ENCODE results near the gene CPLX1. TPM values are rescaled to one million over a fixed set of nuclear protein-coding genes. Genes with fewer than 3 reads are reported as not detected.

Gene CPLX1
- total RNA-seq, 1 donor: not detected

DNA sequence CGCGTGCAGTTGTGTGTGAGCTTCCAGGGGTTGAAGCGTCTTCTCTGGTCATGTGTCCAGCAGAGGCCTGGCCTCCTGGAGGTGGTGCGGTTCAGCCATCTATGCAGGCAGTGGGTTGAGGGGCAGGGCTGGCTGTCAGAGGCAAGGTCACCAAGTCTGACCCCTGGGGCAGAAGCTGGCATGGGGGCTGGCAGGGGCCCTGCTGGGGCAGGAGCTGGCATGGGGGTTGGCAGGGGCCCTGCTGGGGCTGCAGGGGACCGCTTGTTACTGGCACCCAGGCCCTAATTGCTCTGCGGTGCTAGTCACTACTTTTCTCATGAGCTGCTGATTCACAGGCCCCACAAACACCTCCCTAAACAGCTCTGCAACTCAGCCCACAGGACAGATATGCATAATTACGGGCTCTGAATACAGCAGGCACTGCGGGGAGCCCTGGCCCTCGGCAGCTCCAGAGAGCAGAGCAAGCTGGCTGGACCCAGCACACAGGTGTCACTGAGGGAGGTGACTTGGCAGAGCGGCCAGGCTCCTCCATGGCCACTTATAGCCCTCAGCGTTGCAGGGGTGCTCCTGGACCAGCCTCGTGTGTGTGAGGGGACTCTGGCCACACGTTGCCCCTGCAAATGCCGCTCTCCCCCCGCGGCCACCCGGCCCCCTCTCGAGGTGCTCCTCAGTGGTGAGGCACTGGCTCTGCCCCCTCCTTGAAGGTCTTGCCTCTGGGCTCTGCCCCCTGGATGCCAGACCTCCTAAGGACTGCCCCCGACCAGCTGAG lies 32.7 kb downstream of the CPLX1 start:
- no peaks in the 10 kb centered on the region for H3K36me3 ChIP-seq (ENCODE audit: insufficient read depth, low read length)
- H3K27me3 ChIP-seq (ENCODE audit: insufficient read depth, low read length): peaks cover 64% of the 10 kb centered on the region
- peak; percentile 56 for DNase-seq (ENCODE audit: insufficient read length, low spot score, missing footprints)
- no peak overlapping the region for H3K4me2 ChIP-seq (ENCODE audit: insufficient read depth, low read length)
- no peak overlapping the region for H2AFZ ChIP-seq (ENCODE audit: low read length)
- no peaks in the 10 kb centered on the region for H4K20me1 ChIP-seq (ENCODE audit: insufficient read depth, low read length)
- no peaks in the 10 kb centered on the region for H3K4me1 ChIP-seq (ENCODE audit: insufficient read depth, low read length)
- H3K9me3 ChIP-seq (ENCODE audit: low read depth, low read length): no peaks in the 10 kb centered on the region
- TF ChIP-seq, protein P1, sequence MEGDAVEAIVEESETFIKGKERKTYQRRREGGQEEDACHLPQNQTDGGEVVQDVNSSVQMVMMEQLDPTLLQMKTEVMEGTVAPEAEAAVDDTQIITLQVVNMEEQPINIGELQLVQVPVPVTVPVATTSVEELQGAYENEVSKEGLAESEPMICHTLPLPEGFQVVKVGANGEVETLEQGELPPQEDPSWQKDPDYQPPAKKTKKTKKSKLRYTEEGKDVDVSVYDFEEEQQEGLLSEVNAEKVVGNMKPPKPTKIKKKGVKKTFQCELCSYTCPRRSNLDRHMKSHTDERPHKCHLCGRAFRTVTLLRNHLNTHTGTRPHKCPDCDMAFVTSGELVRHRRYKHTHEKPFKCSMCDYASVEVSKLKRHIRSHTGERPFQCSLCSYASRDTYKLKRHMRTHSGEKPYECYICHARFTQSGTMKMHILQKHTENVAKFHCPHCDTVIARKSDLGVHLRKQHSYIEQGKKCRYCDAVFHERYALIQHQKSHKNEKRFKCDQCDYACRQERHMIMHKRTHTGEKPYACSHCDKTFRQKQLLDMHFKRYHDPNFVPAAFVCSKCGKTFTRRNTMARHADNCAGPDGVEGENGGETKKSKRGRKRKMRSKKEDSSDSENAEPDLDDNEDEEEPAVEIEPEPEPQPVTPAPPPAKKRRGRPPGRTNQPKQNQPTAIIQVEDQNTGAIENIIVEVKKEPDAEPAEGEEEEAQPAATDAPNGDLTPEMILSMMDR (IDR thresholded peaks at IDR 0.05; ENCODE audit: extremely low read depth, low read depth, low read length): no peak
- H3K4me3 ChIP-seq (ENCODE audit: insufficient read depth, low read length): no peak overlapping the region
- H3K79me2 ChIP-seq (ENCODE audit: insufficient read depth, low read length): no peaks in the 10 kb centered on the region
- H3K27ac ChIP-seq (ENCODE audit: low read depth, low read length): no peak overlapping the region

GRCh38 chr4:792626-793092 lies 33.3 kb downstream of the CPLX1 start:
- peaks cover 68% of the 10 kb centered on the region for H3K27me3 ChIP-seq (ENCODE audit: insufficient read depth, low read length)

GRCh38 chr4:791898-792625 lies 33.9 kb downstream of the CPLX1 start:
- H3K4me3 ChIP-seq (ENCODE audit: insufficient read depth, low read length): no peak overlapping the region
- H3K36me3 ChIP-seq (ENCODE audit: insufficient read depth, low read length): no peaks in the 10 kb centered on the region
- no peaks in the 10 kb centered on the region for H3K4me1 ChIP-seq (ENCODE audit: insufficient read depth, low read length)
- no peak overlapping the region for H3K27ac ChIP-seq (ENCODE audit: low read depth, low read length)
- no peaks in the 10 kb centered on the region for H3K79me2 ChIP-seq (ENCODE audit: insufficient read depth, low read length)
- H3K9me3 ChIP-seq (ENCODE audit: low read depth, low read length): no peaks in the 10 kb centered on the region
- H3K27me3 ChIP-seq (ENCODE audit: insufficient read depth, low read length): peaks cover 71% of the 10 kb centered on the region
- TF ChIP-seq, protein P1 (IDR thresholded peaks at IDR 0.05; ENCODE audit: extremely low read depth, low read depth, low read length): no peak
- H4K20me1 ChIP-seq (ENCODE audit: insufficient read depth, low read length): no peaks in the 10 kb centered on the region
- no peak overlapping the region for H2AFZ ChIP-seq (ENCODE audit: low read length)
- DNase-seq (ENCODE audit: insufficient read length, low spot score, missing footprints): peak; percentile 87
- no peak overlapping the region for H3K4me2 ChIP-seq (ENCODE audit: insufficient read depth, low read length)

More at GRCh38 chr4:792626-793092, 33.3 kb downstream of the CPLX1 start:
- Histone ChIP-seq H3K4me1 (ENCODE audit: insufficient read depth, low read length) (no peaks in the 10 kb centered on the region), H3K36me3 (ENCODE audit: insufficient read depth, low read length) (no peaks in the 10 kb centered on the region), H4K20me1 (ENCODE audit: insufficient read depth, low read length) (no peaks in the 10 kb centered on the region), H3K9me3 (ENCODE audit: low read depth, low read length) (no peaks in the 10 kb centered on the region), H3K4me2 (ENCODE audit: insufficient read depth, low read length) (no peak overlapping the region), H3K4me3 (ENCODE audit: insufficient read depth, low read length) (no peak overlapping the region), H3K27ac (ENCODE audit: low read depth, low read length) (no peak overlapping the region), H3K79me2 (ENCODE audit: insufficient read depth, low read length) (no peaks in the 10 kb centered on the region), H2AFZ (ENCODE audit: low read length) (no peak overlapping the region)
- TF ChIP-seq, protein P1 (IDR thresholded peaks at IDR 0.05; ENCODE audit: extremely low read depth, low read depth, low read length): no peak
- DNase-seq (ENCODE audit: insufficient read length, low spot score, missing footprints): peak; percentile 60

All from osteoblast (primary cell).